ENCODE measurements around the gene GIPC3.

Gene GIPC3

DNA sequence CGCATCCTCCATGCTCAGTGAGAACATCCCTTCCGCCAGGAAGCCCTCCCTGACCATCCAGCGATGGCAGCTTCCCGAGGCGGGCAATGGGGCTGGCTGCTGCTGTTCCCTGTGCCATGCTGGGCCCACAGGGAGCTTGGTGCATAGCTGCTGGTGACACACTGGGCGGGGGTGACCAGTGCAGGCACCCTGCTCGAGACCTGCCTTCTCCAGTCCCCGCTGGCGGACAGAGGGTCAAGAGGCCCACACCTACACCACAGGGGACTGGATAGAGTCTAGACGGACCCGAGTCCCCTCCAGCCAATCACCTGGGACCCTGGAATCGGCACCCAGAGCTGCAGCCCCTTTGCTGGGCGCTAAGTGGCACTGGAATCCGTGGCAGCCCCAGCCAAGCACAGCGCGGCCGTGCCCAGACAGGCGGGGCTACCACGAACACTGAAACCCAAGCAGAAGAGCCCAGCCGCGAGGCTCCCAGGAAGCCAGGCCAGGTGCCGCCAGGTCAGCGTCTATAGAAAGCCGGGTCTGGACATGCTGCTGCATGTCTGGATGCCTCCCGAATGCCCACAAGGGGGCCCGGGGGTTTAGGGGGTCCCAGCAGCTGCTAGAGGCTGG lies 30.4 kb downstream of the GIPC3 start:
- no peak overlapping the region for H3K27ac ChIP-seq
- no peak for DNase-seq (ENCODE audit: low spot score)
- TF ChIP-seq, protein P1, sequence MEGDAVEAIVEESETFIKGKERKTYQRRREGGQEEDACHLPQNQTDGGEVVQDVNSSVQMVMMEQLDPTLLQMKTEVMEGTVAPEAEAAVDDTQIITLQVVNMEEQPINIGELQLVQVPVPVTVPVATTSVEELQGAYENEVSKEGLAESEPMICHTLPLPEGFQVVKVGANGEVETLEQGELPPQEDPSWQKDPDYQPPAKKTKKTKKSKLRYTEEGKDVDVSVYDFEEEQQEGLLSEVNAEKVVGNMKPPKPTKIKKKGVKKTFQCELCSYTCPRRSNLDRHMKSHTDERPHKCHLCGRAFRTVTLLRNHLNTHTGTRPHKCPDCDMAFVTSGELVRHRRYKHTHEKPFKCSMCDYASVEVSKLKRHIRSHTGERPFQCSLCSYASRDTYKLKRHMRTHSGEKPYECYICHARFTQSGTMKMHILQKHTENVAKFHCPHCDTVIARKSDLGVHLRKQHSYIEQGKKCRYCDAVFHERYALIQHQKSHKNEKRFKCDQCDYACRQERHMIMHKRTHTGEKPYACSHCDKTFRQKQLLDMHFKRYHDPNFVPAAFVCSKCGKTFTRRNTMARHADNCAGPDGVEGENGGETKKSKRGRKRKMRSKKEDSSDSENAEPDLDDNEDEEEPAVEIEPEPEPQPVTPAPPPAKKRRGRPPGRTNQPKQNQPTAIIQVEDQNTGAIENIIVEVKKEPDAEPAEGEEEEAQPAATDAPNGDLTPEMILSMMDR (IDR thresholded peaks at IDR 0.05), result no peak
- no peak overlapping the region for H3K4me3 ChIP-seq

GRCh38 chr19:3617463-3617862 lies 32.2 kb downstream of the GIPC3 start:
- H3K27ac ChIP-seq, result peak overlapping the region in 1 of 2 donors; percentile 74
- peak overlapping the region; percentile 39 for H3K4me3 ChIP-seq
- DNase-seq (ENCODE audit: low spot score), result no peak
- TF ChIP-seq, protein P1 (IDR thresholded peaks at IDR 0.05), result no peak

DNA sequence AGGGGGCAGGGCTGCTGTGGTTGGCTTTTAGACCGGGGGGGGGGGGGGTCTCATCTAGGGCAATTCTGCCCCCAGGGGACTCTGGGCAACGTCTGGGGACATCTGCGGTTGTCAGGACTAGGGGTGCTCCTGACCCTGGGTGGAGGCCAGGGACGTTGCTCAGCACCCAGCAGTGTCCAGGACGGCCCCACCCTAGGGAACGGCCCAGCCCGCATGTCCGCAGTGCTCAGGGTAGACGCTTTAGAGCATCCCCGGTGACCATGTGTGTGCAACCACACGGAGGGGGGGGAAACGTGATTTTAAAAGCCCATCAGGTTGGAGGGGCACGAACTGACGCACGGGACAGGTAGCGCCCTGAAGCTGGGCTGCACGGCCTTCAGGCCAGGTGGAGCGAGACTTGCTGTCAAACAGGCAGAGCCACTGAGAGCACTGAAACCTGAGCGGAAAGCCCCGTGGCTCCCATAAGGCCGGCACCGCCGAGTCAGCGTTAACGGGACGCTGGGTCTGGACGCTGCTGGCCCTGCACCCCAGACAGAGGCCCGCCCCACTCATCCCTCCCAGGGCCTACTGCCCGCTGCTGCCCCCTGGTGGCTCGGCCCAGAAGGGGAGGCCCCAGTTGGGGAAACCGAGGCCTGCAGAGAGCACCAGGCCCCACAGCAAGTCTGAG lies 33.0 kb downstream of the GIPC3 start:
- peak overlapping the region; percentile 39 for H3K4me3 ChIP-seq
- peak overlapping the region in 1 of 2 donors; percentile 74 for H3K27ac ChIP-seq
- TF ChIP-seq, protein P1 (IDR thresholded peaks at IDR 0.05), result peak; percentile 98
- DNase-seq (ENCODE audit: low spot score), result no peak

- H3K27ac ChIP-seq, result no peak overlapping the region
- TF ChIP-seq, protein P1 (IDR thresholded peaks at IDR 0.05), result no peak
- DNase-seq (ENCODE audit: low spot score), result no peak
- no peak overlapping the region for H3K4me3 ChIP-seq
Observed at GRCh38 chr19:3618811-3619630, 33.7 kb downstream of the GIPC3 start.

GRCh38 chr19:3619631-3620012 lies 34.3 kb downstream of the GIPC3 start:
- no peak overlapping the region for H3K27ac ChIP-seq
- no peak overlapping the region for H3K4me3 ChIP-seq
- TF ChIP-seq, protein P1 (IDR thresholded peaks at IDR 0.05), result no peak
- DNase-seq (ENCODE audit: low spot score), result no peak

GRCh38 chr19:3620145-3620816 lies 35.0 kb downstream of the GIPC3 start:
- TF ChIP-seq, protein P1 (IDR thresholded peaks at IDR 0.05), result no peak
- Histone ChIP-seq H3K27ac (no peak overlapping the region), H3K4me3 (no peak overlapping the region)
- DNase-seq (ENCODE audit: low spot score), result no peak
